GM21528 (cell line): Measurements from ENCODE around the gene CCDC179.

Source experiments
- ATAC-seq: cut with Tn5 transposase; IDR thresholded peaks from one replicate; pipeline ENCODE4 v1.9.1; 2021; ENCODE audit warnings: mild to moderate bottlenecking, moderate library complexity; ENCODE audit not compliant: unreplicated experiment, low FRiP score

The CCDC179 gene

DNA sequence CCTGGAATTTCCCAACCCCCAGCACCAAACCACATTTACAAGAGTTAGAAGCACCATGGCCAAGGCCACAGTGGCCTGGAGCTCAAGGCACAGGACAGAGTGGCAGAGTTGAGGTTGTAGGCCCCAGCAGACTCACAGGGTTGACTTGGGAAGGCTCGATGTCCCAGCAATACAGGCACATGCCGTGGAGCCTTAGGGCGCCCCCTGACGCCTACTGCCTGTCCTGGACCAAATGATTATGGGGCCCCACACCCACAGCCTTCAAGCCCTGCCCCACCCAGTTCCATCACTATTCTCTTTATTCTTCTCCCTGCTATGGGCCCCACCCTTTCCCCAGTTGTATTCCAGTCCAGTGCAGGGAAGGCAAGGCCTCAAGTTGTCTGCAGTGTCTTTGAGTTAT, at the start of gene CCDC179:
CCDC179 (minus strand) TSS at position 234 of the 400 bp plus-strand sequence; CDS start at position 181, 53 bp downstream.
- no peak for ATAC-seq

DNA sequence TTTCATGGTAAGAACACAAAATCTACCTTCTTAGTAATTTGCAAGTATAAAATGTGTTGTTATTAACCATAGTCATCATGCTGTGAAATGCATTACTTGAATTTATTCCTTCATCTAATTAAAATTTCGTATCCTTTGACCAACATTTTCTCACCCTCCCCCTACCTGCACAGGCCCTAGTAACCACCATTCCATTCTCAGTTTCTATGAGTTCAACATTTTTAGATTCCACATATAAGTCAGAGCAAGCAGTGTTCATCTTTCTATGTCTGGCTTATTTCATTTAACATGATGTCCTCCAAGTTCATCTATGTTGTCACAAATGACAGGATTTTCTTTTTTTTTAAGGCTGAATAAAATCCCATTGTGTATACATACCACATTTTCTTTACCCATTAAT, 43.5 kb upstream of the CCDC179 start:
- ATAC-seq: no peak

DNA sequence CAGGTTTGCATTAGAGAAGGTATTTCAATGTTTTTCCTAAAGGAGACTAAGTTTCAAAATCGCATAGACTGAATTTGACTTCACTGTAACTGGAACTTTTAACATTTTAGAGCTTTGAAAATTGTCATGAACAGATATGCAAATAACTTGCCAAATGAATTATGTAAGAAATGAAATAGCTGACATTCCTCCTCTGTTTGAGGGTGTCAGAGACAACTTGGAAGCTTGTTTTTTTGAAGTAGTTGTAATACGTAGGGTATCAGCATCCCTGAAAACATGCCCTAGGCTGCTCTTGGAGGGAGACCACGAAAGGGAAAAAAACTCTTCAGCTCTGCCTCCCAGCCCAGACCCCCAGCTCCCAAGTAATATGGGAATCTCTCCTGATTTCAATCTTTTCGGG, 41.3 kb upstream of the CCDC179 start:
- ATAC-seq: no peak

DNA sequence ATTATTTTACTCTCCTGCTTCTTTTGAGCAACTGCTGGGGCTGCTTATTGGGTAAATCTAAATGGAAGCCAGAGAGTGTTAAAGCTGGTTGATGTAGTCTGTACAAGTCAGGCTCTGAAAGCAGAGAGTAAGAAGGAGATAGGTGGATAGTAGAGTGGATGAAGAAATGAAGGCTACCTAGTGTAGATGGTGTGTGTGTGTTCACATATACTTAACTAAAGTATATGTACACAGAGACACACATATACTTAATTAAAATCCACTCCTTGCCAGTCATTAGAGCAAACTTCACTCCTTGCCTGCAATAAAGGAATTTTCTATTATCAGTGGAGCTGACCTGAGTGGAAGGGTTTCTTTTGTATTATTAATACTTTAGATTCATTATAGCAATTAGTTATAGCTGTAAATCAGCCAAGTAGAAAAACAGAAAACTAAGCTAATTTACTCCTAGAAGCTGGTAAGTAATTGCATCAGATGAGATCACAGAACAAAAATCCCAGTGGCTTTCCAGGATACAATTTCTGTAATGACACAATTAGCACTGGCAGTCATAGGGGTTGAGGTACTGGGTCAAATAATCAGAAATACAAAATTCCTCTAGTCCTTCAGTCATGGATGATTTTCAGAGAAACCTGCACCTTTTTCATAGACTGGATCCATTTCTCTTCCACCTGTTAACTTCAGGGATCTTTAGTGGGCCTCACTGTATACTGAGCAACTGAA, 40.7 kb upstream of the CCDC179 start:
- no peak for ATAC-seq

DNA sequence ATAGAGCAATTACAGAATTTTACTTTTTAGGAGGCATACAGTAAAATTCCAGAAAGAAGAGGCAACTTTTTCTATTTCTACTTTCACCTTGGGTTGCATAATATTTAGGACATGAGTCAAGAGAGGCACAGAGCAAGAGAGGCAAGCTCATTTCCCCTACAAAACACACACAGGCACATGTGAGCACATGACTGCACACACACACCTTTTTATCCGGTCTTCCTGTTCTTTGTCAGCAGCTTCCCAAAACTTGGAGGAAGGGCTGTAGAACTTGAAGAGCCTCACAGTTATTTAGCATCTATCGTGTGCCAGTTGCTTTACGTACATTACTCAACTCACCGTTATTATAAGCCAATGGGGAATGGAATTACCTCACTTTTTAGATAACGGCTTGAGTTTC, 37.8 kb upstream of the CCDC179 start:
- ATAC-seq: no peak

DNA sequence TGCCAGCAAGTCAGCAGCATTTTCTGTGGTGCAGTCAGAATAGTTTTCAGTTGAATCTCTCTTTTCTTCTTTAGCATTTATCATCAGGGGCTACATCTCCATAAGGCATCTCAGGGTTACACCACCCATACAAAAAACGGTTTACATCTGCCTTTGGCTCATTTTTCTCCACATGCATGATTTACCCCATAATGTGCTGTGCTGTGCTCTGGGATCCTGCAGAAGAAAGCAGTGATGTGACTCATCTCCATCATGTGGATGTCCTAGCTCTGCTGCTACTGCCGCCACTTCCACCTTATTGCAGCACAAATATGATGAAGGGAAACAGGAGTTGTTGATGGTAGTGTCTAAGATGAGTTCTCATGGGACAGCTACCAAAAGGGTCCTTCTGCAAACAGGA, 30.0 kb upstream of the CCDC179 start:
- no peak for ATAC-seq

DNA sequence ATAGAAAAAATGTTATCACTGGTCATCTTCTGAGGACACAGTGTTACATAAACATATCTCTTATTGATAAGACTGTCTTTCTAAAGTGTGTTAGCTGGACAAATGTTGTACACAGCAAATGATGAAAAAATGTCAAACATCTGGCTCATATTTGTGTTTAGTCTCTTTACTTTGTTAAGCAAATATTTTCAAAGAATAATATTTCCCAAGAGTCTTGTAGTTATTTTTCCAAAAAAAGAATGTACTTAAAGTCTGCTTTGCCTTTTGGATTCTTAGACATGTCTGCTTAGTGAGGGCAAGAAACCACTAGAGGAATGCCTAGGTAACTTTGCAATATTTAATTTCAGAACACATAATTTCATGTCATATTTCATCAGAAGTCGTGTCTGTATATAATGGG, 23.9 kb upstream of the CCDC179 start:
- ATAC-seq: no peak

DNA sequence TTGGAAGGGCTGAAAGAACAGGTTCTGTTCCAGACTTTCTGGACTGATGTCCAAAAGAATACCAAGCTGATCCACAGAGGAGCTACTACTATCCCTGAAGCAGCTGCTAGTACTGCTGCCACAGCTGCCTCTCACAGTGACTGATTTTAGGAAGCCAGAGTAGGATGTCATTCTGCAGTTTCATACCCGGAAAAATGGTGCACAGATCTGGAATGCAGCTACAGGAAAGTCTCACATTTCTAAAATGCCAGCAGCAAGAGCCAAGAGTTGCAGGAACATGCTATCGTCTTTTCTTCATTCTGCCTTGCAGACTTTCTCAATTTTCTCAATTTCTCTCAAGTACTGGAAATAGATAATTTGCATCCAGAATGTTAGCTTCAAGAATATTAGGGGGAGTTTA, 19.4 kb upstream of the CCDC179 start:
- ATAC-seq: no peak

DNA sequence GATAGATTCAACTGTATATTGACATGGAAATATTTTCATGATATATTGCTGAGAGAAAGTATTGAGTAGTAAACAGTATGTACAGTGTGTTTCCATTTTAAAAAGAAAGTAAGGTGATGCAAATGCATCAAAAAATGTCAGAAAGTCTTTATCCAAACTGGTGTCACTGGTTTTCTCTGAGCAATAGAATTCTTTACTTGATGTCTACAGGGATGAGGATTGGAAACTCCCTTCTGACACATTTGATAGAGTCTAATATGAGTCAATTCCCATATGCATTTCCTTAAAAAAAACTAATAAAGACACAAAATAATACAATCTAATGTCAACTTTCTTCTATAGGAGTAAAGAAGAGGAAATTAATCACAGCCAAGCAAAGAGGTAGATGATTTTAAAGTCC, 18.3 kb upstream of the CCDC179 start:
- no peak for ATAC-seq

DNA sequence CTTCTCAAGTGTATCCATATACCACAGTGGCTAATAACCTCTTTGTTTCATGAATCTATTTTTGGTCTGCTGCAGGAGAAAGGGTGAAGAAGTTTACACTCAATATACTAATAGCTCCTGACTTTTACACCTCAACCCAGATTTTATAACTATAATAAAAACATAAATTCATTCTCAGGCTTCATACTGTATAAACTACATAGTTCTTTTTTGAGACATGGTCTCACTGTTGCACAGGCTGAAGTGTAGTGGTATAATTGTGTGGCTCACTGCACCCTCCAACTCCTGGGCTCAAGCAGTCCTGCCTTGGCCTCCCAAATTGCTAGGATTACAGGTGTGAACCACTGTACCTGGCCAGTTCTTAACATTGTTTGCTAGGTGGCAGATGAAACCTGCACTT, 17.8 kb upstream of the CCDC179 start:
- no peak for ATAC-seq

DNA sequence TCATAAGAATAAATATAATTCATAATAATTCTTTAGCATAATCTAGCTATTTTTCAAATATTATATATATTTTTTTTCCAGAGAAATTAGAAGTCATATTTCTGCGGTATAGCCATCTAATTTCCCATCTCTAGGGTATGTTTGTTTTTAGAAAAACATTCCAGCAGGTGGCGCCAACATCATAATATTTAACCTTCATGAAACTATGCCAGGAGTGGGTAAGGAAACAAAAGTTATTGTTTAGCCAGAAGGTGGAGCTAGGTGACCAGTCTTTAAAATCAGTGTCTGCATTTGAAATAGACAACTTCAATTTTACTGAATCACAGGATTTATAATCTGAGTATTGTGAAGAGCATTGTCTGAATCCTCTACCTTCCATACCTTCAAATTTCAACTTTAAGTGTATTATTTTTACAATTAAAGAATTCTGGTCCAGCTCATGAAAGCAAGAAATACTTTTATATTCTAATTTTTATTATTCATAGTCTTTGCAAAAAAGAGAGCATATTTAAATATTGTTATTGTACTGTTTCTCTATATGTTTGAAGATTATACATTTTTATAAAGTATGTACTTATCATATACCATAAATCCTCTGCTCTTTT, 15.7 kb upstream of the CCDC179 start:
- peak; percentile 100 for ATAC-seq

DNA sequence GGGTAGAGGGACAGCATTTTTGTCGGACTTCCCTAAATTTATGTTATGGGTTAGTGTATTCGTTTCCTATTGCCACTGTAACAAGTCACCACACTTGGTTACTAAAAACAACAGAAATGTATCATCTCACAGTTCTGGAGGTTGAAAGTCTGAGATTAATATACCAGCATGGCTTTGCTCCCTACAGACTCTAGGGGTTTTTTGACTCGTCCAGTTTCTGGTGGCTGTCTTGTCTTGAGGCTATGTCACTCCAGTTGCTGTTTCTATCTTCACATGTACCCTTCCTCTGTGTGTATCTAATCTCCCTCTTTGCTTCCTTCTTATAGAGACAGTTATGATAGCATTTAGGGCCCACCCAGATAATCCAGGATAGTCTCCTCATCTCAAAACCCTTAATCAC, 9.1 kb upstream of the CCDC179 start:
- ATAC-seq: no peak

DNA sequence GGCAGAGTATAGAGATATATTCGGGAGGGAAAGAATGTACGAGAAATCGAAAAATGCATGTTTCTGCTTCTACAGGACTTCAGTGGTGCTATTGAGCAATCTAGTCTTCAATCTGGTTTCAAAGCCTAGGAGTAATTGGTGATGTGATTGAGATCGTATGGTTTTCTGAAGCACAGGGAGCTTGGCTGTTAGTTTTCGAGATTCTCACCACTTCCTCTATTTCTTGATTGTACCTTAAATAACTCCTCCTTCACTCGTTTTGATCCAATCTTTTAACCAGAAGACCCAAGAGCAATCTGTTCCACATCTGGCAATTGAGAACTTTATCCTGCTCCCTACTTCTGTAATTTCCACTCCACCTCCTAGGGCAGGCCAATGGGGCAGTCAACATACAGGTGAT, 518 bp downstream of the CCDC179 start:
- ATAC-seq: no peak

DNA sequence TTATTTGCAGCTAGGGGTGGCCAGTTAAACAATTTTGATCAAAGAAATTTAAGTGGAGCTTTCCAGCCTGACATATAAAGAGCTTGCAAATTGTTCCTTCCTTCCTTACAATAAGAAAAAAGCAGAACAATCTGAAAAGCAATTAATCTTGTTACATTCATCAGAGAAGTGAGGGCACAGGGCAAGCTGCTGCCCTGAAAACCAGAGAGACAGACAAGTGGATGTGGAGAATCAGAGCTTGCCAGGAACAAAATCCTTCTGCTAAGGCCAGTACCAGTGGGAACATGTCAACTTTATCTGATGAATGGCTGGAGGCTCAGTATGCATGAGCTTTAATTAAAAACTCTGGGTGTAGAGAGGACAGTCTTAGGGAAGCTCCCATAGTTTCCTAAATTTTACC, 8.8 kb downstream of the CCDC179 start:
- no peak for ATAC-seq

DNA sequence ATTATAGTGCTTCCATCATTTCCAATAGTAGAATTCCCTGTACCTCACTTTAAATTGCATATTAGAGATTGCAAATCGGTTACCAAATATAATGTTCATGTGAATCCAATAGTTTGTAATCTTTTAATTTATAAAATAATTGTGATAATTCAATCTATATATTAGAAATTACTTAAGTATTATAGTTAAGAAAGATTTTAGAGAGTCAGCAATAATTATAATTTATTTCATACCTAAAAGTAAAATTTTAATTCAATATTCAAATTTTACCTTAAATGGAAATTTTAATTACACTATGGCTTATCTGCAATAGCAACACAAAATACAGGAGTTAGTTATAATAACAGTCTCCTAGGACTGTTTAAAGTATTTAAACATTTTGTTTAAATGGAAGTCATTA, 13.5 kb downstream of the CCDC179 start:
- ATAC-seq: no peak

DNA sequence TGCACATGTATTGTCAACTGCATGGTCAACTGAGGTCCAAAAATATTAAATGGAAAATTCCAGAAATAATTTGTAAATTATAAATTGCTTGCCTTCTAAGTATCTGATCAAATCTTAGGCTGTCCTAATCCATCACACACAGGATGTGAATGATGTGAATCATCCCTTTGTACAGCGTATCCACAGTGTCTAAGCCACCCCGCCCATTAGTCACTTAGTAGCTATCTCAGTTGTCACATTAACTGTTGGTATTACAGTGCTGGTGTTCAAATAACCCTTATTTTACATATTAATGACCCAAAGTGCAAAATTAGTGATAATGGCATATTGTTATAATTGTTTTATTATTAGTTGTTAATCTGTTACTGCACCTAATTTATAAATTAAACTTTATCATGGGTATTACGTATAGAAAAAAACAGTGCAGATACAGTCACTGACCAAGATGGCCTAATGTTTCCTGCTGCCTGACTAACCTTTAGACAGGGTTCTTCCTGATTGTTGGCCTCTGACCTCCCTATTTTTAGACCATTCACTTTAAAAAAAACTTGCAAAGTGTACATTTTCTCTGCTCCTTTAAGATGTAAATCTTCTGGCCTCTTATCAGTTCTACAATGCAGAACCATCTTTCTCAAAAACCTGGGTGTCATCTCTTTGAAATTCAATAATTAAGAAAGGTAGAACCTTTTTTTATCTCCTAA, 27.8 kb downstream of the CCDC179 start:
- ATAC-seq: no peak

DNA sequence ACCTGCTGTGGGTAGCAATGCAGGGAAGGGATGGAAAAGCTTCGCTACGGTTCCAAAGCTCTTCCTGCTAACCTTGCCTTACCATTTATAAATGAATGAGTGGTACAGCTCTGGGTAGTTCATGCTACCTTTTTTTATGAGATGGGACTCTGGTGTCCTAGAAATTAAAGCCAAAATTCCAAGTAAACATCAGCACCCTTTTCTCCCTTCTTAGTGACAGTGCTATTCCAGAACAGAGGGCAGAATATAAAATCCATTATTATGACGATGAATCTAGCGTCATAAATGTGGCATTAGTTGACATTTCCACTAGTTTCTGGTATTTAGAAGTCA, 30.2 kb downstream of the CCDC179 start:
- ATAC-seq: no peak

DNA sequence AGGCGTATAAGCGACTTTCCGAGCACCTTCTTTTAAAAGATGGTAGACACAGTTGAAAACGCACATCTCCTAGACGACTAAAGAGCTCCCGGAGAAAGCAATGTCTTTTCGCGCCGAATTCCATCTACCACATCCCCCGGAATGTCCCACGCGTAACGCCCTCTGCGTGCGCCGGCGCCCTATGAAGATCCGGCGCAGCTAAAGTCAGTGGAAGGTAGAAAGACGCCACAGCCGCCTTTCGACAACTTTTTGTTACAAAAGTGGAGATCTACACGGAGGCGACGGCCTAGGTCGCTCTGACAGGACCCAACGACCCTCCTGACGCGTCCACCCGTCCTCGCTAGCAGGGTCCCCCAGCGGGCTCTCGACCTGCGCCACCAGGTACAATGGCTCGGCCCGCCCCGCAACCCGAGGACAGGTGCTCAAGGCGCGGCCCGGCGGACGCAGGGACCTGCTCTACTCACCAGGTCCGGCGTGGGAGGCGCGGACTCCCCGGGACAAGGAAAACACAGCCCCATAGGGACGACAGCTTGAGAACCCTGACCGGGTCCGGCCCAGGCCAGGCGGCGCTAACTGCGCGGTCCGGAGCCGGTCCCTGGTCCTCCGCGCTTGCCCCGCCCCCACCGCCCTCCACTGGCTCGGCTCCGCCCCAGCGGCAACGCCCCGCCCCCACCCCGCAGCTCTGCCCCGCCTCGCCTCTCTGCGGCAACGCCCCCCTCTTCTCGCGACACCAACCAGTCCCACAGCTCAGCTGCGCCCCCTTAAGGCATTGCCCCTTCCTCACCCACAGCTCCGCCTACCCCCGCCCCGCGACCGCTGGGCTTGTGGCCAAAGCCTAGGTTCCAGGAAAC, 30.8 kb downstream of the CCDC179 start, which contains the start of gene SVIP:
SVIP (minus strand) TSS at position 571 of the 851 bp plus-strand sequence; CDS start at position 518, 53 bp downstream.
- ATAC-seq: peak; percentile 97

DNA sequence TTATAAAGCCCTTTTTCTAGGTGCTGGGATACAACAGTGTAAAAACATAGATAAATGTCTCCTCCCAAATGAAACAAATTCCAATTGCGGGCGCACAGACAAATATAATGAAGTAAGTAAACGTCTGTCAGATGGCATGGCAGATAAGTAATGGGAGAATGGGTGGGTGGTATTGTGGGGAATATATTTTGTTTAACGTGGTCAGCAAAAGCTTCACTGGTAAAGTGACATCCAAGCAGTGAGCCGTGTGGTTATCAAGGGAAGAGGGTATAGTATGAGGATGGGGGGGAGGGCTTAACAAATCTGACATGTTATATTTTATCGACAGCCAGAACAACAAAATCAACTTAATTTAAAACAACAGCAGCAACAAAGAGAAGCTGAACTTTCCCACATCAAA, 31.9 kb downstream of the CCDC179 start:
- no peak for ATAC-seq

DNA sequence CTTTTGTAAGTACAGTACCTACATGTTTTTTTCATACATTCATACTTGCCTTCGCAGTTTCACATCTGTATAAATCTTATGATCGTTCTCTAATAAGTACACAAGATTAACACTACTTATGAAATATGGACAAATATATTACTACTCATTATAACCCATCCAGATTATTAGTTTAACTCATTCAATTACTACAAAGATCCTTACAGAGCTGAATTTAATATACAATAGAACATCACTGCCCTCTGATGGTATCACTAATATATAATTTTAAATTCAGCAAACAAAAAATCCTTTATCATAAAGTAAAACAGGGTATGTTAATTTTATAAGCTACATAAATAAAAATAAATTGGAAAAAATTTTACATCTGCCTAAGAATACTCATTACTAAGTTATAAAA, 38.1 kb downstream of the CCDC179 start:
- ATAC-seq: no peak

DNA sequence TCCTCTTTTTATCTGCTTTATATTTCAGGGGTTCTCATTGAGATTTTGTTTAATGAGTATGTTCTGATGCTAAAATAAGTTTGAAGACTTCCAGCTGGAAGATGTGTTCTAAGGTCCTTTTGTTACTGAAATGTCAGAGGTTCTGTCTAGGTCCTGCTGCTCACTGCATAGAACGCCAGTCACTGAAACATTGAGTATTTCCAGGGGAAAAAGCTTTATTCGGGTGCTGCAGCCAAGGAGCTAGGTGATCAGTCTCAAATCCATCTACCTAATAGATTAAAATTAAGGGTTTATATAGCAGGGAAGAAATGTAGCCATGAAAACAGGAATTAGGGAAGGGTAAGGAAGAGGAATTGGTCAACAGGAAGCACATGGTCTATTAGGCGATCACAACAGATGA, 50.4 kb downstream of the CCDC179 start:
- ATAC-seq: no peak
